ENCODE results near the gene LRP8. TPM values are rescaled to one million over a fixed set of nuclear protein-coding genes. Genes with fewer than 3 reads are reported as not detected.
A peak's percentile ranks its signal among the peaks of the same experiment; 100 is the strongest.

The LRP8 gene
- total RNA-seq, 1 donor from 2014 or later, result 19.9 TPM

GRCh38 chr1:53257454-53258081 lies 70.3 kb downstream of the LRP8 start:
- Mint-ChIP-seq H3K4me1 (no peaks in the 10 kb centered on the region), H3K4me3 (no peak overlapping the region), H3K9me3 (no peaks in the 10 kb centered on the region), H3K27me3 (ENCODE audit: low read depth) (no peaks in the 10 kb centered on the region), H3K36me3 (no peaks in the 10 kb centered on the region), H3K27ac (peak overlapping the region; percentile 5)
- no peak for DNase-seq (ENCODE audit: low spot score in 2 of 2, unreplicated experiment in 2 of 2)
- TF ChIP-seq CTCF (IDR thresholded peaks at IDR 0.05; ENCODE audit: unreplicated experiment), result no peak

DNA sequence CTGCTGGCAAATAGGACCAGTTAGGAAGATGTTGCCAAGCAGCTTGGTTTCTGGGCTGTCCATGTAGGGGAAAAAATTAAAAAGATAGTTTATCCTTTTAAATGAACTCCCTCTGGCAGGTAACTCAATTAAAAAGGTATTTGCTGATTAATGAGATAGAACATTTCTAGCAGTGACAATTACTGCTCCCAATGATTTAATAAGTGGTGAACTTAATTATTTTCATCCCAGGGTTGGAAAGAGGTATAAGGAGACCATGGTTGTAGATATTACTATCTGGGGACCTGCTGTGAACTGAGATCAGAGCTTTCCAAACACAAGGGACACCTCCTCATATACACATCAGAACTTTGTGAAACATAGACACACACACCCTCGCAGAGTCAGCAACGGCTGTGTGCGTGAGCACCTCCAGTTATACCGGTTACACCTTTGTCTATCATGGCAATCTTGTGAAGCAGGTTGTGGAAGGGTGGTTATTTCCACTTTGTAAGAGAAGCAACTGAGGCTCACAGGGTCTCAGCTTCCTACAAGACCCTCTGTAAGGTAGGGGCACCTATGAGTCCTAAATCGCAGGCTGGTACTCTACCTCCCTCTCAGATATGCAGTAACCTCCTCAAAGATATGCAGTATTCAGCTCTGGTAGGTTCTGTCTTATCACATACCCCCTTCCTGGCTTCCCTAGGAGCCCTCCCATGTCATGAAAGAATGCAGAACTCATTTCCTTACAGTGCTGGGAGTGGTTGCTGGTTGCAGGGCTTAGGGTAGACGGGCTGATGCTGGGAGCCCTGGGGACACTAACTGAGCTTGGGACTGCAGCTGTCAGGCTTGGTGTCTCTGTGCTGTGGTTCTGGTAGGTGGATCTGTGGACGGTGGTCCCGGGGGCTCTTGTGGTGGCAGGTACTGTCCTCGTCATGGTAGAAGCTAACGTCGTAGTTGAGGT lies 71.1 kb downstream of the LRP8 start:
- Mint-ChIP-seq H3K36me3 (no peaks in the 10 kb centered on the region), H3K27me3 (ENCODE audit: low read depth) (no peaks in the 10 kb centered on the region), H3K4me1 (no peaks in the 10 kb centered on the region), H3K27ac (peak overlapping the region; percentile 5), H3K9me3 (no peaks in the 10 kb centered on the region), H3K4me3 (no peak overlapping the region)
- DNase-seq (ENCODE audit: low spot score in 2 of 2, unreplicated experiment in 2 of 2), result no peak
- no peak for TF ChIP-seq CTCF (IDR thresholded peaks at IDR 0.05; ENCODE audit: unreplicated experiment)

DNA sequence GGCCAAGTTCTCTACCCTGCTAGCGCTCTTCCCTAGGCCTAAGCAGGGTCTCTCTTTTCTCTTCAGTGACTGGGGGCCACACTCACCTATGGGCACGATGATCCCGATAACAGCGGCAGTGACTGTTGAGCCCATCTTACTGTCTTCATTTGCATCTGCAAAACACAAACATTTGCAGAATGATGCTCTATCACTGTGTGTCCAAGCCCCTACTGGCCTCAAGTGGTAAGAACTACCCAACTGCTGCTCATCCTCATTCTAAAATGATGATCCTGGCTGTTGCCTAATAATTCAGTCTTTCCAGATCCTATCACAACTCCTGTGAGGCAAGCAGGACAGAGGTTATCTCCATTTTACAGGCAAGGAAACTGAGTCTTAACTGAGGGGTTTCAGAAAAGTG lies 72.8 kb downstream of the LRP8 start:
- H3K27me3 Mint-ChIP-seq (ENCODE audit: low read depth), result no peaks in the 10 kb centered on the region
- H3K9me3 Mint-ChIP-seq, result no peaks in the 10 kb centered on the region
- no peak for TF ChIP-seq CTCF (IDR thresholded peaks at IDR 0.05; ENCODE audit: unreplicated experiment)
- no peaks in the 10 kb centered on the region for H3K36me3 Mint-ChIP-seq
- H3K4me1 Mint-ChIP-seq, result no peaks in the 10 kb centered on the region
- DNase-seq (ENCODE audit: low spot score in 2 of 2, unreplicated experiment in 2 of 2), result no peak
- no peak overlapping the region for H3K27ac Mint-ChIP-seq
- no peak overlapping the region for H3K4me3 Mint-ChIP-seq

GRCh38 chr1:53254011-53254640 lies 73.7 kb downstream of the LRP8 start:
- DNase-seq (ENCODE audit: low spot score in 2 of 2, unreplicated experiment in 2 of 2), result no peak
- Mint-ChIP-seq H3K9me3 (no peaks in the 10 kb centered on the region), H3K27ac (no peak overlapping the region), H3K4me3 (no peak overlapping the region), H3K4me1 (peaks cover 6% of the 10 kb centered on the region), H3K36me3 (no peaks in the 10 kb centered on the region), H3K27me3 (ENCODE audit: low read depth) (no peaks in the 10 kb centered on the region)
- no peak for TF ChIP-seq CTCF (IDR thresholded peaks at IDR 0.05; ENCODE audit: unreplicated experiment)

DNA sequence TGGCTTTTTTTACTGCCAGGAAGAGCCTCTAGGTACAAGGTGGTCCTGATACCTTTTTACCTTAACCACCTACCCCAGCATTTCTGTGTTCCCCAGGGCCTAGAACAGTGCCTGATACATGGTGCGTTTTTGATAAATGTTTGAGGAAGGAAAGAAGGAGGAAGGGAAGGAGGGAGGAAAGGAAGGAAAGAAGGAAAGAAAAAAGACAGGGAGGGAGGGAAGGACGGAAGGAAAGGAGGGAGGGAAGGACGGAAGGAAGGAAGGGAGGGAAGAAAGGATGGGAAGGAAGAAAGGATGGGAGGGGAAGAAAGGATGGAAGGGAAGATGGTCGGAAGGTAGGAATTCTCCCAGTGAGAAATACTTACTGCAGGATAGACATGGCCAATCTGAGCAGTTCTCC lies 77.5 kb downstream of the LRP8 start:
- Mint-ChIP-seq H3K4me3 (no peak overlapping the region), H3K9me3 (no peaks in the 10 kb centered on the region), H3K27ac (peak overlapping the region; percentile 89), H3K27me3 (ENCODE audit: low read depth) (no peaks in the 10 kb centered on the region), H3K36me3 (no peaks in the 10 kb centered on the region), H3K4me1 (peaks cover 9% of the 10 kb centered on the region)
- no peak for TF ChIP-seq CTCF (IDR thresholded peaks at IDR 0.05; ENCODE audit: unreplicated experiment)
- no peak for DNase-seq (ENCODE audit: low spot score in 2 of 2, unreplicated experiment in 2 of 2)

All from mesothelial cell of epicardium (in vitro differentiated cells).